ENCODE results near the gene VPS13D. TPM values are rescaled to one million over a fixed set of nuclear protein-coding genes. Genes with fewer than 3 reads are reported as not detected.

The VPS13D gene
- total RNA-seq, 1 experiment from 2014 or later, result 20.2 TPM

- Histone ChIP-seq H2BK5ac (ENCODE audit: insufficient read length, low read length) (no peak overlapping the region), H4K5ac (ENCODE audit: insufficient read length, low read depth, low read length) (no peak overlapping the region), H3K18ac (ENCODE audit: insufficient read length, low read depth, low read length) (no peak overlapping the region), H3K9me3 (ENCODE audit: control insufficient read depth, low read depth, low read length) (no peaks in the 10 kb centered on the region), H2BK12ac (ENCODE audit: insufficient read length, low read depth, low read length) (no peak overlapping the region), H3K9ac (ENCODE audit: extremely low read depth, insufficient read length, low read length) (no peak overlapping the region), H3K23ac (ENCODE audit: insufficient read length, low read depth, low read length) (no peak overlapping the region), H3K27me3 (ENCODE audit: insufficient read depth, low read length) (no peaks in the 10 kb centered on the region), H3K14ac (ENCODE audit: insufficient read depth, low read length) (no peak overlapping the region), H3K4me1 (ENCODE audit: insufficient read depth, low read length) (no peaks in the 10 kb centered on the region), H2BK120ac (ENCODE audit: low read depth, low read length, poor library complexity, severe bottlenecking) (no peak overlapping the region), H3K23me2 (ENCODE audit: insufficient read length, low read depth, low read length, poor library complexity, severe bottlenecking) (no peaks in the 10 kb centered on the region), H2BK20ac (ENCODE audit: low read depth, low read length, poor library complexity, severe bottlenecking) (no peak overlapping the region), H3K4me2 (ENCODE audit: insufficient read depth, insufficient read length, low read length) (no peak overlapping the region), H2BK15ac (ENCODE audit: low read depth, low read length) (no peak overlapping the region), H2AFZ (ENCODE audit: low read length) (no peak overlapping the region), H3K4ac (ENCODE audit: low read depth, low read length) (no peak overlapping the region), H4K91ac (ENCODE audit: insufficient read length, low read depth, low read length) (no peak overlapping the region), H4K20me1 (ENCODE audit: control insufficient read depth, insufficient read depth, insufficient read length) (no peaks in the 10 kb centered on the region), H3K27ac (ENCODE audit: insufficient read length, low read depth, low read length) (no peak overlapping the region), H3K56ac (ENCODE audit: insufficient read length, low read depth, low read length) (no peak overlapping the region), H3K79me2 (ENCODE audit: insufficient read depth, low read length) (no peaks in the 10 kb centered on the region), H4K8ac (replicated peaks; ENCODE audit: insufficient read length, low read depth, low read length) (no peak overlapping the region), H3T11ph (ENCODE audit: low read length) (no peak overlapping the region), H3K79me1 (ENCODE audit: insufficient read depth, low read depth, low read length, poor library complexity, severe bottlenecking) (no peaks in the 10 kb centered on the region), H2AK5ac (ENCODE audit: insufficient read length, low read length) (no peak overlapping the region)
- Mint-ChIP-seq H3K27me3 (ENCODE audit: low read depth) (no peaks in the 10 kb centered on the region), H3K27ac (0 out of 7 replicates have a peak overlapping the region, but pooled peaks of 1 of the 3 experiments have one; percentile 12), H3K9me3 (peaks cover 8 to 9% of the 10 kb centered on the region in 2 experiments), H3K36me3 (ENCODE audit: insufficient read depth in 1 of 3, low read depth in 3 of 3) (peaks cover 11 to 34% (median 29%) of the 10 kb centered on the region in 3 experiments; a peak in 6 of 7 replicates), H3K4me3 (no peak overlapping the region), H3K4me1 (peaks cover 5 to 11% of the 10 kb centered on the region in 2 experiments; a peak in 3 of 4 replicates)
- no CpG with 5 or more reads among the region's 9 CpGs for WGBS (ENCODE audit: extremely low coverage, insufficient read length, low lambda C conversion rate)
- peak; percentile 54 for TF ChIP-seq CTCF (conservative IDR thresholded peaks at IDR 0.05)
- DNase-seq, result no peak
Observed at GRCh38 chr1:12405325-12406210, 175.7 kb downstream of the VPS13D start.

Measured in H9 (cell line).